ENCODE data around the gene RRH.

Gene RRH

DNA sequence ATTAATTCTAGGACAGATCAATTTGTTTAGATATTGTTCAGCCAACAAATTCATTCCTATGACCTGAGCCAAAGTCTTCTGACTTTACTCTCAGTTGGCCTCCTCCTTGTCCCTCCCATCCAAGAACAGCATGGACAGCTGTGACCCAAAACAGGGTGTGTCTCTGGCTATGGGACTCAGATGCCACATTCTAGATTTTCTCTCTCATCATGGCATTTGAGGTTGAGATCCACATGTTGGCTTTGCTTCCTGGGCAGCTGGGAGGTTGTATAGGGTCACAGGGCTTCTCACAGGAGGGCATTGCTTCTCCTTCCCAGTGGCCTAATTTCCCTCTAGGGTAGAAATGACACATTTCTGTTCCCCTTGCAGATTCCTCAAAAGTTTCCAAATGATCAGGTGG lies 62.3 kb downstream of the RRH start:
- DNase-seq, result no peak

All from central memory CD4-positive, alpha-beta T cell (primary cell).